HFF-Myc (cell line): ENCODE measurements around the gene NSFL1C.
"Not testable (repeated sequence)": the region's sequence is repeated elsewhere in the genome, so short reads cannot be mapped to it uniquely, and the experiment has no call there.

ENCODE experiments used
- DNase-seq: peaks from one replicate; pipeline ENCODE4 v3.0.0-alpha.2; 2011; ENCODE audit warnings: low read depth; ENCODE audit errors: extremely low read depth
- H3K4me3 ChIP-seq: replicated peaks from 2 replicates; pipeline ENCODE4 v1.5.1; 2011; ENCODE audit warnings: low read depth, mild to moderate bottlenecking, control low read depth, low read length
- TF ChIP-seq, protein P1 (sequence below): IDR thresholded peaks from 2 replicates; pipeline ENCODE4 v1.5.1; 2012; ENCODE audit warnings: mild to moderate bottlenecking, low read depth, low read length, control low read depth; ENCODE audit errors: missing control alignments

Gene NSFL1C

DNA sequence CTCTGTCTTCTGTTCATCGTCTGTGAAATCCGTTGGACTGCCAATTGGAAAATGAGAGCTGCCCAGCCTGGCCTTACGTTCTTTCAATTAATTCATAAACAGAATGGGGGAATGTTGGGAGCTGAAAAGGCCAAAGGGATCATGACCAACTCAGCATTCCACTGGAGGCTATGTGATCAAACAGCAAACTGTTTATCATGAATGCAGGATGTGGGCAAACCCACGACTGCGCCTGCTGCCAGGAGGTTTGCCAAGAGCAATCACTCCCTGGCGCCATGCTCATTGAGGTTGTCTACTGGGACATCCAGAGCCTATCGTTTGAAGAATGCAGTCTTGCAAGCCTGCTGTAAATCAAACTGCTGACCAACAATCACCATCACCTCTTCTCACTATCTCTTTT is 64.5 kb downstream of the NSFL1C start:
- no peak overlapping the region for H3K4me3 ChIP-seq
- no peak for DNase-seq
- TF ChIP-seq, protein P1, sequence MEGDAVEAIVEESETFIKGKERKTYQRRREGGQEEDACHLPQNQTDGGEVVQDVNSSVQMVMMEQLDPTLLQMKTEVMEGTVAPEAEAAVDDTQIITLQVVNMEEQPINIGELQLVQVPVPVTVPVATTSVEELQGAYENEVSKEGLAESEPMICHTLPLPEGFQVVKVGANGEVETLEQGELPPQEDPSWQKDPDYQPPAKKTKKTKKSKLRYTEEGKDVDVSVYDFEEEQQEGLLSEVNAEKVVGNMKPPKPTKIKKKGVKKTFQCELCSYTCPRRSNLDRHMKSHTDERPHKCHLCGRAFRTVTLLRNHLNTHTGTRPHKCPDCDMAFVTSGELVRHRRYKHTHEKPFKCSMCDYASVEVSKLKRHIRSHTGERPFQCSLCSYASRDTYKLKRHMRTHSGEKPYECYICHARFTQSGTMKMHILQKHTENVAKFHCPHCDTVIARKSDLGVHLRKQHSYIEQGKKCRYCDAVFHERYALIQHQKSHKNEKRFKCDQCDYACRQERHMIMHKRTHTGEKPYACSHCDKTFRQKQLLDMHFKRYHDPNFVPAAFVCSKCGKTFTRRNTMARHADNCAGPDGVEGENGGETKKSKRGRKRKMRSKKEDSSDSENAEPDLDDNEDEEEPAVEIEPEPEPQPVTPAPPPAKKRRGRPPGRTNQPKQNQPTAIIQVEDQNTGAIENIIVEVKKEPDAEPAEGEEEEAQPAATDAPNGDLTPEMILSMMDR, result no peak

DNA sequence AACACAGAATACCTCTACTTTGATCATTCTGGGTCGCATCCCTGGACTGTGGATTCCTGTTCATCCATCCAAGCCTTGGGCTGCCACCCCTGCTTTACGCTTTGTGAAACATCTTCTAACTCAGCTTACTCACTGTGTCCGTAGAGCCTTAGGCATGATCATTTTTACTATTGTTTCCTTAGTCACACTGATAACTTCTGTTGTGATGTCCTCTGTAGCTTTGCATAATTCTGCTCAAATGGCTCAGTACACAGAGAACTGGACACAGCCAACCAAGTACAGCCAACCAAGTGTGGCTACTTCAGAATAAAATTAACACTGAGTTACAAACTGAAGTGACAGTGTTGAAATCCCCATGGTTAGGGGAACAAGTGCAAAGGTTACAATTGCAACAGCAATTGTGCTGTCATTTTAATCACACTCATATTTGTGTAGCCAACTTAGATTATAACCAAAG is 65.2 kb downstream of the NSFL1C start:
- DNase-seq, result no peak
- no peak overlapping the region for H3K4me3 ChIP-seq
- TF ChIP-seq, protein P1, result no peak

DNA sequence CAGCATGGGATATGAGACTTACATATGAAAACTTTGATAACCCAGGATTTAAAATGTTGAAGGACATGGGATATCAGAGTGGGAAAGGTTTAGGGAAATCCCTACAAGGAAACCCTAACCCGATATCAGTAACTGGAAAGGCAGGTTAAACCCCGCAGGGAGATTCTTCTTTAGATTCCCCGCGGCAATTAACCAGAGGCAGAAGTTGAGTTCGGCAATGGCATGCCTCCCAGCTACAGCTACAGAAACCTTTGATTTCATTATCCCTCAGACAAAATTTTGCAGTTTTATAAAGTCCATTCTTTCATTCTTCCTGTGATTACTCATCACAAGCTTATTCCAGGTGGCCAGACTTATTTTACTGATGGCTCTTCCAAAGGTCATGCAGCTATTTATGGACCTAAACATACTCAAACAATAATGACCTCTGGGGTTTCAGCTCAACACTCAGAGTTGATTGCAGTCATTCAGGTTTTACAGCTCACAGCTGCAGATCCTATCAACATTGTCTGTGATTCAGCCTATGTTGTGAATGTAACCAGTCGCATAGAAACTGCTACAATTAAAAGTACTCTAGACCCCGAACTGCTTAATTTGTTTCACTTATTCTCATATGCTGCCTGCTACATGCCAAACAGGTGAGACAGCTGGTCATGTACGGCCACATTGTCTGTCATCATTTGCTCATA is 66.8 kb downstream of the NSFL1C start:
- not testable (repeated sequence) for H3K4me3 ChIP-seq, DNase-seq

DNA sequence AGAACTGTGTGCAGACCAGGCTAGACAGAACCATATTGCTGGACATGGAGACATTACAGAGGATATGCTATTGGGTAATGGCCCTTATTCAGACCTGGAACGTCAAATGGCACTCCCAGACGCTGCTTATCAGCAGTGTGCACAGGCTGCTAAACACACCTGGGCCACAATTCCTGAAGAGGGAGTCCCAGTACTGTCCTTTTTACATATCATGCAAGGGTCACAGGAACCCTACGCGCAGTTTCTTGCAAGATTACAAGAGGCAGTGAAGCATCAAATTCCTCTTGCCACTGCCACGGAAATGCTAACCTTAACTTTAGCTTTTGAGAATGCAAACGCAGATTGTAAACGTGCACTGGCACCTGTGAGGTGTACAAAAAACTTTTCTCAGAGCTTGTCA is 68.5 kb downstream of the NSFL1C start:
- not testable (repeated sequence) for DNase-seq, H3K4me3 ChIP-seq

DNA sequence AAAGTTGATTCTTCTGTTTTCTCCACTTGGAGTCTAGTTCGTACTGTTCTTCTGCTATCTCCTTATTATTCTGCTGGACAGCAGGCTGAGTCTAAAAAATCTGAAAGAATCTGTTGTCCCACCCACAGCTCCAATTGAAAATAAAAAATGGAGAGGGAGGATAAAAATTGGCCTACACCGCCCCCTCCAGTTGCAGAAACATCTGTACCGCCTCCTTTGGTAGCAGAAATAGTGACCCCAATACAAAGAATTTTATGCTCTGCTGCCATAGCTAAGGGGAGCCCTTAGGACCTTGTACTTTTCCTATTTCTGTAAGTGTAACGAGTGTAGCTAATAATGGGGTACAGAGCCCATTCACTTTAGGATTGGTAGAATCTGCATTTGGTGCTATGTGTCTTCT is 68.9 kb downstream of the NSFL1C start:
- TF ChIP-seq, protein P1, result no peak
- no peak for DNase-seq
- H3K4me3 ChIP-seq, result no peak overlapping the region

DNA sequence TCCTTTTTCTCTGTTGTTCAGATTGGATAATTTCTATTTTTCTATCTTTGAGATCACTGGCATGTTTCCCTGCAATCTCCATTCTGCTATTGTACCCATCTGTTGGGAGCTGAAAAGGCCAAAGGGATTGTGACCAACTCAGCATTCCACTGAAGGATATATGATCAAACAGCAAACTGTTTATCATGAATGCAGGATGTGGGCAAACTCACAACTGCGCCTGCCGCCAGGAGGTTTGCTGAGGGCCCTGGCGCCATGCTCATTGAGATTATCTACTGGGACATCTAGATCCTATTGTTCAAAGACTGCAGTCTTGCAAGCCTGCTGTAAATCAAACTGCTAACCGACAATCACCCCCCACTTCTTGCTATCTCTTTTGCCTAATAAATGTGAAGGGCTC is 69.9 kb downstream of the NSFL1C start:
- no peak for DNase-seq
- no peak overlapping the region for H3K4me3 ChIP-seq
- TF ChIP-seq, protein P1, result no peak

DNA sequence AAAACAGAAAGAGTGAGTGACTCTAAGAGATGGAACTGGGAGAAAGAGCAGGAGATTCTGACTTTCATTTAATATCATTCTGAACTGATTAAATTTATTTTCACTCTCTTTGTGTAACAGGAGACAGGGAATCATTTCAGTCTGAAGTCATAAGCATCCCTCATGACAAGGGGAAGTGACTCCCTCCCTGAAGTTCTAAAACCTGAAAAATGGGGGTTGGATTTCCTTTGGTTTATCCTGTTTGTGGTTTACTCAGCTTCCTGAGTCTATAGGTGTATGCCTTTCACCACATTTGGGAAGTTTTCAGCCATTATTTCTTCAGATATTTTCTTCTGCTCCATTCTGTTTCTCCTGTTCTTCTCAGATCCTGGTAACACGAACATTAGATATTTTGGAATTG is 70.4 kb downstream of the NSFL1C start:
- no peak for DNase-seq
- TF ChIP-seq, protein P1, result no peak
- no peak overlapping the region for H3K4me3 ChIP-seq

DNA sequence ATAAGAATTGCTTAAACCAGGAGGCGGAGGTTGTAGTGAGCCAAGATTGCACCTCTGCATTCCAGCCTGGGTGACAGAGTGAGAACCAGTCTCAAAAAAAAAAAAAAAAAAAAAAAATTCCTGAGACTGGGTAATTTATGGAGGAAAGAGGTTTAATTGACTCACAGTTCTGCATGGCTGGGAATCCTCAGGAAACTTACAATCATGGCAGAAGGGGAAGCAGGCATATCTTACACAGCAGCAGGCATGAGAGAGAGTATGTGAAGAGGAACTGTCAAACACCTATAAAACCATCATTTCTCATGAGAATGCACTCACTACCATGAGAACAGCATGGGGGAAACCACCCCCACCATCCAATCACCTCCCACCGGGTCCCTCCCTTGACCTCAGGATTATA is 72.0 kb downstream of the NSFL1C start:
- DNase-seq, result no peak
- H3K4me3 ChIP-seq, result no peak overlapping the region
- TF ChIP-seq, protein P1, result no peak
